Activated B cell treated with CpG ODN at 0.5 μM for 24 hours (primary cell): ENCODE data around the gene PROX1. TPM values are rescaled to one million over a fixed set of nuclear protein-coding genes. Genes with fewer than 3 reads are reported as not detected.

Experiments
- ATAC-seq: fragments of 200-7000 bp; cut with Tn5 transposase; one replicate; pipeline ENCODE4 v1.10.0; 2021; ENCODE audit warnings: low read depth, mild to moderate bottlenecking, moderate library complexity
- CTCF ChIA-PET: fragments of 350-600 bp; sonication (Branson Sonifier 250); formaldehyde crosslinking; loops from one replicate; lab custom pipeline; 2021; ENCODE audit warnings: antibody characterized with exemption; lab: Charles Lee
- POLR2A ChIA-PET: fragments of 350-600 bp; sonication (Branson Sonifier 250); formaldehyde crosslinking; loops from one replicate; lab custom pipeline; 2021; ENCODE audit warnings: antibody characterized with exemption; lab: Charles Lee
- DNase-seq: peaks from one replicate; pipeline ENCODE4 v3.0.0; 2022
- H3K27ac Mint-ChIP-seq: one replicate; pipeline ENCODE4 v1.8.0; 2020; ENCODE audit warnings: mixed read lengths
- H3K27me3 Mint-ChIP-seq: one replicate; pipeline ENCODE4 v1.8.0; 2021; ENCODE audit warnings: mixed read lengths
- H3K36me3 Mint-ChIP-seq: one replicate; pipeline ENCODE4 v1.8.0; 2021; ENCODE audit warnings: low read depth, mixed read lengths
- H3K4me1 Mint-ChIP-seq: one replicate; pipeline ENCODE4 v1.8.0; 2021; ENCODE audit warnings: mixed read lengths
- H3K4me3 Mint-ChIP-seq: one replicate; pipeline ENCODE4 v1.8.0; 2020; ENCODE audit warnings: mild to moderate bottlenecking, mixed read lengths
- H3K9me3 Mint-ChIP-seq: one replicate; pipeline ENCODE4 v1.8.0; 2020; ENCODE audit warnings: mixed read lengths
- intact Hi-C: fragments of 100-400 bp; cut with micrococcal nuclease; formaldehyde crosslinking; loops from one replicate; pipeline ENCODE4 v1.15.1; 2024
- total RNA-seq: library from RNA; stranded (reverse); gene quantifications from 2 replicates; pipeline ENCODE4 v1.2.3, GENCODE V29; 2022
- TF ChIP-seq, protein P1 (sequence below): fragments of 200-600 bp; IDR thresholded peaks from one replicate; pipeline ENCODE4 v1.8.0; 2022; ENCODE audit warnings: antibody characterized with exemption, mild to moderate bottlenecking

Gene PROX1
- total RNA-seq, 1 donor from 2014 or later = 1.00 TPM

DNA sequence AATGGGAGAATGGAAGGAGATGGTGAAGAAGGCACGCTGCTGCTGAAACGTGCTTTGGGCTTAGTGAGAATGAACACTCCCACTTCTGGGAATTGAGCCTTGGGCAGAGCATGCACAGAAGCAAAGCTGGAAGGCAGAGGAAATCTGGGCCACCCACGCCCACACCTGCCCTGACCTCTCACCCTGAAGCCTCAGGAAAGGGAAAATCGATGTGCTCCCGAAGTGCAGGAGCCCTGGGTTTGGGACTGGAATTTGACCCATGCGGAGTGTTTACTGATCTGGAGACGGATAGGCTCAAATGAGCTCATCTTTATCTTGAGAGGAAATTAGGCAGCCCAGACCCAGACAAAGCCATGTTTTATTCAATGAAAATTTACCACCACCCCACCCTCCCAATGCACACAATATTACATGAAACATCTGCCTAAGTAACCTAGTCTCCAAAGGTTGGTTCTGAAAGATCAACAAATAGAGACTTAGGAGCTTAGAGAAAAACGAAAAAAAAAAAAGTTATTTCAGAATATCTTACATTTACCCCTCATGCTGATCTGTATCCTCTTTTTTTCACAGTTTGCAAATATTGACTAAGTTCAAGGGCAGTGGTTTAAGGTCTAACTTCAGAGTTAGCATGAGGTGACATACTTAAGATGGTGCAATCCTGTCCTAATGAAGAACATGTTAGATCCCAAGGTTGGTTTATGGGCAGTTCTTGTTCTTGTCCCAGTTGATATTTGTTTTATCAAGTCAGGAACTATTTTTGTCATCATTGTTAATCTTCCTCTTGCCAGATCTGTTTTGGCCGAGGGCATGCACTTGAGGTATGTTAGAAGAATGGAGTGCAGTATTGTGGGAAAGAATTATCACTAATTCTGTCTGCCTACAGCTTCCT, 63.0 kb downstream of the PROX1 start:
- DNase-seq (no peak), ATAC-seq (no peak)
- Mint-ChIP-seq H3K4me1 (no peaks in the 10 kb centered on the region), H3K27me3 (no peaks in the 10 kb centered on the region), H3K27ac (no peak overlapping the region), H3K36me3 (no peaks in the 10 kb centered on the region), H3K4me3 (no peak overlapping the region), H3K9me3 (peaks cover 12% of the 10 kb centered on the region)
- ChIA-PET CTCF (no interaction called here), POLR2A (no interaction called here)
- intact Hi-C loops = no loop called here
- TF ChIP-seq, protein P1, sequence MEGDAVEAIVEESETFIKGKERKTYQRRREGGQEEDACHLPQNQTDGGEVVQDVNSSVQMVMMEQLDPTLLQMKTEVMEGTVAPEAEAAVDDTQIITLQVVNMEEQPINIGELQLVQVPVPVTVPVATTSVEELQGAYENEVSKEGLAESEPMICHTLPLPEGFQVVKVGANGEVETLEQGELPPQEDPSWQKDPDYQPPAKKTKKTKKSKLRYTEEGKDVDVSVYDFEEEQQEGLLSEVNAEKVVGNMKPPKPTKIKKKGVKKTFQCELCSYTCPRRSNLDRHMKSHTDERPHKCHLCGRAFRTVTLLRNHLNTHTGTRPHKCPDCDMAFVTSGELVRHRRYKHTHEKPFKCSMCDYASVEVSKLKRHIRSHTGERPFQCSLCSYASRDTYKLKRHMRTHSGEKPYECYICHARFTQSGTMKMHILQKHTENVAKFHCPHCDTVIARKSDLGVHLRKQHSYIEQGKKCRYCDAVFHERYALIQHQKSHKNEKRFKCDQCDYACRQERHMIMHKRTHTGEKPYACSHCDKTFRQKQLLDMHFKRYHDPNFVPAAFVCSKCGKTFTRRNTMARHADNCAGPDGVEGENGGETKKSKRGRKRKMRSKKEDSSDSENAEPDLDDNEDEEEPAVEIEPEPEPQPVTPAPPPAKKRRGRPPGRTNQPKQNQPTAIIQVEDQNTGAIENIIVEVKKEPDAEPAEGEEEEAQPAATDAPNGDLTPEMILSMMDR = no peak

- H3K27me3 Mint-ChIP-seq = no peaks in the 10 kb centered on the region
- intact Hi-C loops = no loop called here
- TF ChIP-seq, protein P1 = no peak
- ChIA-PET POLR2A (no interaction called here), CTCF (no interaction called here)
- no peaks in the 10 kb centered on the region for H3K36me3 Mint-ChIP-seq
- H3K4me1 Mint-ChIP-seq = no peaks in the 10 kb centered on the region
- H3K27ac Mint-ChIP-seq = no peak overlapping the region
- no peak for ATAC-seq
- DNase-seq = no peak
- peaks cover 12% of the 10 kb centered on the region for H3K9me3 Mint-ChIP-seq
- H3K4me3 Mint-ChIP-seq = no peak overlapping the region
Measured at GRCh38 chr1:214051786-214052185, 64.0 kb downstream of the PROX1 start.

- H3K4me1 Mint-ChIP-seq = no peaks in the 10 kb centered on the region
- TF ChIP-seq, protein P1 = no peak
- H3K4me3 Mint-ChIP-seq = no peak overlapping the region
- intact Hi-C loops = no loop called here
- no peak overlapping the region for H3K27ac Mint-ChIP-seq
- ChIA-PET CTCF (no interaction called here), POLR2A (no interaction called here)
- no peaks in the 10 kb centered on the region for H3K9me3 Mint-ChIP-seq
- H3K27me3 Mint-ChIP-seq = no peaks in the 10 kb centered on the region
- DNase-seq (no peak), ATAC-seq (no peak)
- H3K36me3 Mint-ChIP-seq = no peaks in the 10 kb centered on the region
Measured at GRCh38 chr1:214058076-214058475, 70.3 kb downstream of the PROX1 start.

DNA sequence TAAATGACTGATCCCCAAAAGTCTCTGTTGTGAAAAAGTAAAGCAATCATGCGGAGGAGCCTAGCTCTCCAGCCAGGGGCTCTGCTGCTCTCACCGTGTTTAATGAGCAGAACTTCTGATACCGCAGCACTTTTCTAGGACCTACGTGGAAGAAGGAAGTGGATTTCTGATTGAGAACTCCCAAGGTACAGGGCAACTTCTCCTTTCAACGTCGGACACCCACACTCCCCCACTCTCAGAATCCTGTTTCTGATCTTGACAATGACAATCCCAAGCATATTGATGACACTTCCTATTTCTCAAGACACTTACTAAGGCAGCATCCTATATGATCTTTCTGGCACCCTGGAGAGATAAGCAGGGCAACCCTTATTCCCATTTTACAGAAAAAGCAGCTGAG, 78.4 kb downstream of the PROX1 start:
- Mint-ChIP-seq H3K4me1 (no peaks in the 10 kb centered on the region), H3K27me3 (no peaks in the 10 kb centered on the region), H3K9me3 (no peaks in the 10 kb centered on the region), H3K27ac (no peak overlapping the region), H3K36me3 (no peaks in the 10 kb centered on the region), H3K4me3 (no peak overlapping the region)
- ATAC-seq (no peak), DNase-seq (no peak)
- TF ChIP-seq, protein P1 = no peak
- intact Hi-C loops = no loop called here
- ChIA-PET CTCF (no interaction called here), POLR2A (no interaction called here)

GRCh38 chr1:214066936-214067335, 79.2 kb downstream of the PROX1 start:
- no peaks in the 10 kb centered on the region for H3K27me3 Mint-ChIP-seq
- no peaks in the 10 kb centered on the region for H3K4me1 Mint-ChIP-seq
- no peak overlapping the region for H3K4me3 Mint-ChIP-seq
- TF ChIP-seq, protein P1 = no peak
- POLR2A ChIA-PET = no interaction called here
- DNase-seq = no peak
- intact Hi-C loops = no loop called here
- H3K36me3 Mint-ChIP-seq = no peaks in the 10 kb centered on the region
- no peak overlapping the region for H3K27ac Mint-ChIP-seq
- no peak for ATAC-seq
- H3K9me3 Mint-ChIP-seq = no peaks in the 10 kb centered on the region
- CTCF ChIA-PET = no interaction called here
